SK-N-SH (cell line): ENCODE data around the gene ZNF74. TPM values are rescaled to one million over a fixed set of nuclear protein-coding genes. Genes with fewer than 3 reads are reported as not detected.

Experiments used
- CTCF ChIA-PET: fragments of 300-600, 350-600 bp; formaldehyde crosslinking; extraction: SDS; loops from one replicate; lab custom pipeline; 2021; lab: Yijun Ruan, JAX
- POLR2A ChIA-PET: fragments of 350-600 bp; sonication (Branson Sonifier 250); formaldehyde crosslinking; extraction: SDS; loops from one replicate; lab custom pipeline; 2020; ENCODE audit warnings: antibody characterized with exemption, inconsistent platforms; lab: Yijun Ruan, JAX
- DNase-seq: peaks from one replicate; pipeline ENCODE4 v3.0.0; 2012
- H2AFZ ChIP-seq: fragments of 200-600 bp; sonication (generic); 2 replicates; pipeline ENCODE4 v1.8.1; 2016; ENCODE audit warnings: antibody characterized with exemption, mild to moderate bottlenecking, low read depth
- H3F3A ChIP-seq: fragments of 200-600 bp; sonication (generic); replicated peaks from 2 replicates; pipeline ENCODE3; 2016; ENCODE audit warnings: antibody characterized with exemption, mild to moderate bottlenecking; ENCODE audit not compliant: insufficient read depth
- H3K27ac ChIP-seq, 2 experiments: fragments of 200-500 bp in 1 of 2; fragments of 200-600 bp in 1 of 2; sonication (Bioruptor generic) in 1 of 2; sonication (generic), shearing (Covaris generic) in 1 of 2; 2 replicates each; pipeline versions ENCODE4 v1.5.1 to v1.6.1; 2014 to 2016; ENCODE audit warnings: low read depth in 2 of 2, inconsistent platforms in 1 of 2, low read length in 1 of 2, mild to moderate bottlenecking in 1 of 2, mixed read lengths in 1 of 2
- H3K27me3 ChIP-seq: fragments of 200-600 bp; sonication (generic), shearing (Covaris generic); 2 replicates; pipeline ENCODE4 v1.6.1; 2016; ENCODE audit warnings: mixed run types; ENCODE audit not compliant: insufficient read depth
- H3K36me3 ChIP-seq, 2 experiments: fragments of 200-500 bp in 1 of 2; fragments of 200-600 bp in 1 of 2; sonication (Bioruptor generic) in 1 of 2; sonication (generic) in 1 of 2; replicated peaks in 1 of 2; 2 replicates each; pipeline versions ENCODE3 to v1.5.1; 2014 to 2016; ENCODE audit warnings: low read length in 1 of 2, mild to moderate bottlenecking in 1 of 2; ENCODE audit not compliant: insufficient read depth in 2 of 2, control insufficient read depth in 1 of 2
- H3K4me1 ChIP-seq, 2 experiments: fragments of 200-500 bp in 1 of 2; fragments of 200-600 bp in 1 of 2; sonication (Bioruptor generic) in 1 of 2; sonication (generic), shearing (Covaris generic) in 1 of 2; 2 replicates each; pipeline versions ENCODE4 v1.5.1 to v1.6.1; 2014 to 2016; ENCODE audit warnings: low read depth in 1 of 2, low read length in 1 of 2, mixed run types in 1 of 2; ENCODE audit not compliant: insufficient read depth in 2 of 2, control insufficient read depth in 1 of 2
- H3K4me2 ChIP-seq: fragments of 200-600 bp; sonication (generic), shearing (Covaris generic); 2 replicates; pipeline ENCODE4 v1.6.1; 2017; ENCODE audit warnings: mixed run types
- H3K4me3 ChIP-seq, 2 experiments: fragments of 200-500 bp in 1 of 2; fragments of 200-600 bp in 1 of 2; sonication (Bioruptor generic) in 1 of 2; sonication (generic), shearing (Covaris generic) in 1 of 2; 2 replicates each; pipeline versions ENCODE4 v1.5.1 to v1.8.1; 2014 to 2016; ENCODE audit warnings: low read depth in 2 of 2, inconsistent platforms in 1 of 2, low read length in 1 of 2, mild to moderate bottlenecking in 1 of 2, mixed read lengths in 1 of 2, moderate library complexity in 1 of 2
- H3K79me2 ChIP-seq: fragments of 200-600 bp; sonication (generic); 2 replicates; pipeline ENCODE4 v1.8.1; 2017; ENCODE audit warnings: mild to moderate bottlenecking; ENCODE audit not compliant: insufficient read depth
- H3K9ac ChIP-seq: fragments of 200-600 bp; sonication (generic); 2 replicates; pipeline ENCODE4 v1.6.1; 2017; ENCODE audit warnings: mixed run types
- H3K9me2 ChIP-seq: fragments of 200-600 bp; sonication (generic); 2 replicates; pipeline ENCODE4 v1.6.1; 2017; ENCODE audit warnings: mixed run types
- H3K9me3 ChIP-seq: fragments of 200-600 bp; sonication (generic); 2 replicates; pipeline ENCODE4 v1.6.1; 2017; ENCODE audit warnings: mixed run types, mild to moderate bottlenecking, moderate library complexity
- H4K20me1 ChIP-seq: fragments of 200-600 bp; sonication (generic); 2 replicates; pipeline ENCODE4 v1.6.1; 2017; ENCODE audit warnings: mild to moderate bottlenecking, mixed run types; ENCODE audit not compliant: insufficient read depth
- EP300 ChIP-seq, 2 experiments: IDR thresholded peaks; 2 replicates each; pipeline versions ENCODE4 v1.4.0 to v1.6.1; 2012; ENCODE audit warnings: borderline replicate concordance in 1 of 2, low read depth in 1 of 2, low read length in 1 of 2
- GABPA ChIP-seq: IDR thresholded peaks from 2 replicates; pipeline ENCODE4 v1.4.0; 2012; ENCODE audit warnings: low read depth, mild to moderate bottlenecking
- RAD21 ChIP-seq: IDR thresholded peaks from 2 replicates; pipeline ENCODE4 v1.6.1; 2012; ENCODE audit warnings: mild to moderate bottlenecking, low read length
- REST ChIP-seq: IDR thresholded peaks from 2 replicates; pipeline ENCODE4 v1.6.1; 2012; ENCODE audit warnings: mild to moderate bottlenecking, low read depth, low read length, moderate library complexity
- TAF1 ChIP-seq: IDR thresholded peaks from 2 replicates; pipeline ENCODE4 v1.6.1; 2012; ENCODE audit warnings: low read depth, mild to moderate bottlenecking, low read length, moderate library complexity, borderline replicate concordance
- TCF12 ChIP-seq: IDR thresholded peaks from 2 replicates; pipeline ENCODE4 v1.4.0; 2012
- TEAD4 ChIP-seq: IDR thresholded peaks from 2 replicates; pipeline ENCODE4 v1.4.0; 2012; ENCODE audit warnings: mild to moderate bottlenecking, borderline replicate concordance; ENCODE audit not compliant: insufficient read depth
- YY1 ChIP-seq: IDR thresholded peaks from 2 replicates; pipeline ENCODE4 v1.4.0; 2012; ENCODE audit warnings: low read depth, mild to moderate bottlenecking
- WGBS: methylation state at CpG from one replicate; pipeline ENCODE4 v1.1.6; 2017; ENCODE audit warnings: low lambda C conversion rate; 5-methylcytosine and 5-hydroxymethylcytosine counted together
- polyA plus RNA-seq, 3 experiments: library from polyadenylated mRNA; depleted of rRNA; stranded (reverse); fragments of >200 nt; gene quantifications; 2 replicates each; pipeline ENCODE4 v1.2.3, GENCODE V29; 2012
- TF ChIP-seq, protein P1 (sequence below): fragments of 200-600 bp; sonication (generic); IDR thresholded peaks from 2 replicates; pipeline ENCODE4 v1.6.1; 2017; ENCODE audit warnings: antibody characterized with exemption, mild to moderate bottlenecking, moderate library complexity
- TF ChIP-seq, protein P2 (sequence below): IDR thresholded peaks from 2 replicates; pipeline ENCODE4 v1.4.0; 2012; ENCODE audit warnings: low read depth, borderline replicate concordance

The ZNF74 gene
- polyA plus RNA-seq, 1 of the 3 experiments (the other 2 are of a cell fraction) = 8.0 TPM

DNA sequence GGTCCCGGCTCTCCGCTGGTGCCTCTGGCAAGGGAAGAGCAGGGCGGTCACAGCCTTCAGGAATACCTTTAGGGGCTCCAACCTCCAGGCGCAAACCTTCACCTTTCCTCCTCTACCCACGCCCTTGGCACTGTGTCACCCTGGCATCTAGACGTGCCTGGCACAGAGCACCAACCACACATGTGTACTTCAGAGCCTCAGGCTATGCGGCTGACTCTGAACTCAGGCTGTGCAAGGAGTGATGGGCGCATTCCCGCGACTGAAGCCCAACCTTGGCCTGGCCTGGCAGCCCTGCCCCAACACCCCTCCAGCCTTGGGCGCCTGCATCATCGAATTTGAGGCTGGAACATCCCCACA lies 32.3 kb downstream of the ZNF74 start (continued):
- TF ChIP-seq REST (no peak), YY1 (no peak), TAF1 (no peak), GABPA (no peak)
- TF ChIP-seq, protein P1, sequence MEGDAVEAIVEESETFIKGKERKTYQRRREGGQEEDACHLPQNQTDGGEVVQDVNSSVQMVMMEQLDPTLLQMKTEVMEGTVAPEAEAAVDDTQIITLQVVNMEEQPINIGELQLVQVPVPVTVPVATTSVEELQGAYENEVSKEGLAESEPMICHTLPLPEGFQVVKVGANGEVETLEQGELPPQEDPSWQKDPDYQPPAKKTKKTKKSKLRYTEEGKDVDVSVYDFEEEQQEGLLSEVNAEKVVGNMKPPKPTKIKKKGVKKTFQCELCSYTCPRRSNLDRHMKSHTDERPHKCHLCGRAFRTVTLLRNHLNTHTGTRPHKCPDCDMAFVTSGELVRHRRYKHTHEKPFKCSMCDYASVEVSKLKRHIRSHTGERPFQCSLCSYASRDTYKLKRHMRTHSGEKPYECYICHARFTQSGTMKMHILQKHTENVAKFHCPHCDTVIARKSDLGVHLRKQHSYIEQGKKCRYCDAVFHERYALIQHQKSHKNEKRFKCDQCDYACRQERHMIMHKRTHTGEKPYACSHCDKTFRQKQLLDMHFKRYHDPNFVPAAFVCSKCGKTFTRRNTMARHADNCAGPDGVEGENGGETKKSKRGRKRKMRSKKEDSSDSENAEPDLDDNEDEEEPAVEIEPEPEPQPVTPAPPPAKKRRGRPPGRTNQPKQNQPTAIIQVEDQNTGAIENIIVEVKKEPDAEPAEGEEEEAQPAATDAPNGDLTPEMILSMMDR = no peak
- TF ChIP-seq, all 33 proteins: peak for 0

- Histone ChIP-seq H3K79me2 (peaks cover 21% of the 10 kb centered on the region), H3K4me1 (peaks cover 14 to 27% of the 10 kb centered on the region in 2 experiments; a peak in 2 of 4 replicates), H3K27me3 (no peaks in the 10 kb centered on the region), H3K4me2 (no peak overlapping the region), H4K20me1 (peaks cover 65% of the 10 kb centered on the region), H3K9me3 (no peaks in the 10 kb centered on the region), H3K4me3 (no peak overlapping the region), H3K27ac (no peak overlapping the region), H3K36me3 (peaks cover 11 to 56% of the 10 kb centered on the region in 2 experiments), H3K9me2 (no peaks in the 10 kb centered on the region), H3F3A (peaks cover 8% of the 10 kb centered on the region), H2AFZ (no peak overlapping the region), H3K9ac (no peak overlapping the region)
- CTCF ChIA-PET = interaction anchor here (1.1 to 2.8 kb wide), 4 partner anchors 9 to 110 kb away, joined by 4 to 8 read pairs (median 6); no protein-coding TSS in a partner anchor
- TF ChIP-seq RAD21 (no peak), GABPA (no peak), EP300 (IDR thresholded peaks at IDR 0.05; ENCODE audit: borderline replicate concordance in 1 of 2, low read depth in 1 of 2, low read length in 1 of 2) (no peak), TCF12 (no peak), TEAD4 (no peak)
- TF ChIP-seq, protein P2, sequence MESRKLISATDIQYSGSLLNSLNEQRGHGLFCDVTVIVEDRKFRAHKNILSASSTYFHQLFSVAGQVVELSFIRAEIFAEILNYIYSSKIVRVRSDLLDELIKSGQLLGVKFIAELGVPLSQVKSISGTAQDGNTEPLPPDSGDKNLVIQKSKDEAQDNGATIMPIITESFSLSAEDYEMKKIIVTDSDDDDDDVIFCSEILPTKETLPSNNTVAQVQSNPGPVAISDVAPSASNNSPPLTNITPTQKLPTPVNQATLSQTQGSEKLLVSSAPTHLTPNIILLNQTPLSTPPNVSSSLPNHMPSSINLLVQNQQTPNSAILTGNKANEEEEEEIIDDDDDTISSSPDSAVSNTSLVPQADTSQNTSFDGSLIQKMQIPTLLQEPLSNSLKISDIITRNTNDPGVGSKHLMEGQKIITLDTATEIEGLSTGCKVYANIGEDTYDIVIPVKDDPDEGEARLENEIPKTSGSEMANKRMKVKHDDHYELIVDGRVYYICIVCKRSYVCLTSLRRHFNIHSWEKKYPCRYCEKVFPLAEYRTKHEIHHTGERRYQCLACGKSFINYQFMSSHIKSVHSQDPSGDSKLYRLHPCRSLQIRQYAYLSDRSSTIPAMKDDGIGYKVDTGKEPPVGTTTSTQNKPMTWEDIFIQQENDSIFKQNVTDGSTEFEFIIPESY = no peak
- POLR2A ChIA-PET = interaction anchor here (1.3 kb wide), 1 partner anchor 9 kb away, joined by 4 read pairs; no protein-coding TSS in a partner anchor
- WGBS = 94% methylated on average over 7 of the region's 8 CpGs
- DNase-seq = no peak
Measured at GRCh38 chr22:20427104-20427944, 33.4 kb downstream of the ZNF74 start.
